Midbrain (tissue), 1 donor: ENCODE data around the gene NFKB1.
"Not testable (repeated sequence)": the region's sequence is repeated elsewhere in the genome, so short reads cannot be mapped to it uniquely, and the experiment has no call there.

Experiments
- DNase-seq: peaks from one replicate; lab custom pipeline; 2025; lab: John Stamatoyannopoulos, UW

NFKB1 gene

DNA sequence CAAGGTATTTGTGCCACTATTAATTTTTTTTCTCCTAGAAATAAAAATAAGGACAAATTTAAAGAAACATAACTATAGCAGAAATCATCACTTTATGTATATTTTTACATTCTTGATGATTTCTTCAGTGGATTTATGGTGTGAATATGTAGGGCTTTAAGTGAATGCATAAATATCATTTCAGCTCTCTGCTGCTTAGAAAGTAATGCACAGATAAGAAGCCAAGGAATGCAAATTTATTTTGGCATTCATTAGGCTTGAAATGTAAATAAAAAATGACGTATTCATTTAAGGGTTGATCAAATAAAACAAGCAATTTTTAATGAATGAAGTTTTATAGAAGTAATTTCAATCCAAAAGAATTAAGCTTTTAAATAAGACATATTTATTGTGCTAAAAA, 66.3 kb downstream of the NFKB1 start:
- DNase-seq: no peak

DNA sequence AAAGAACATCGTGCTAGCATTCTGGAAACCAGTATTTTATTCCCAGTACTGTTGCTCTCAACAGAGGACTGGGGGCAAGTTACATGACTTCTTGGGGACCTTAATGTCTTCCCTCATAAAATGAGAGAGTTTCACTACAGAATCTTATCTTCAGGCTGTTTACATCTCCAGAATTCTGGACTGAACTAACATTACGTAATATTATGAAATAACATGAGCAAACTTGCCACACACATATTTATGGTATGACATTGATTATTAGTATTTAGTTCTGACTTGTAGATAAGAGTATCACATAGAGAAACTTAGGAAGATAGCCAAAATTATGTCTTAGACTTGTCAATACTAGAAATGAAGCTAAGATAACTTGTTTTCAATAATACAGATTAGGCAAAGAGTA, 68.0 kb downstream of the NFKB1 start:
- no peak for DNase-seq

DNA sequence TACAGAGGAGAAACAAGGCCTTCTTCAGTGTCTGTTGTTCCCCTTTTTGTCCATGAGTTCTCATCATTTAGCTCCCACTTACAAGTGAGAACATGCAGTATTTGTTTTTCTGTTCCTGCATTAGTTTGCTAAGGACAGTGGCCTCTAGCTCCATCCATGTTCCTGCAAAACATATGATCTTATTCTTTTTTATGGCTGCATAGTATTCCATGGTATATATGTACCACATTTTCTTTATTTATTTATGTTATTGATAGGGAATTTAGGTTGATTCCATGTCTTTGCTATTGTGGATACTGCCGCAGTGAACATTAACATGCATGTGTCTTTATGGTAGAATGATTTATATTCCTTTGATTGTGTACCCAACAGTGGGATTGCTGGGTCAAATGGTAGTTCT, 69.1 kb downstream of the NFKB1 start:
- DNase-seq: not testable (repeated sequence)

DNA sequence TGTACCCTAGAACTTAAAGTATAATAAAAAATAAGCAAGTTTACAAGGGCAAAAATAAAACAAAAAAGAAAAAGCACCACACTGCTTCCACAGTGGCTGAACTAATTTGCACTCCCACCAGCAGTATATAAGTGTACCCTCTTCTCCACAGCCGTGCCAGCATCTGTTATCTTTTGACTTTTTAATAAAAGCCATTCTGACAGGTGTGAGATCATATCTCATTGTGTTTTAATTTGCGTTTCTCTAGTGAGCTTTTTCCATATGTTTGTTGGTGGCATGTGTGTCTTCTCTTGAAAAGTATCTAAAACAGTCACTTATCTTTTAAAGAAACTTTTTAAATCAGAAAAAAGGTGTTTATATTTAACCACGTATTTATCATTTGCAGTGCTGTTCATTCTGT, 71.3 kb downstream of the NFKB1 start:
- no peak for DNase-seq

DNA sequence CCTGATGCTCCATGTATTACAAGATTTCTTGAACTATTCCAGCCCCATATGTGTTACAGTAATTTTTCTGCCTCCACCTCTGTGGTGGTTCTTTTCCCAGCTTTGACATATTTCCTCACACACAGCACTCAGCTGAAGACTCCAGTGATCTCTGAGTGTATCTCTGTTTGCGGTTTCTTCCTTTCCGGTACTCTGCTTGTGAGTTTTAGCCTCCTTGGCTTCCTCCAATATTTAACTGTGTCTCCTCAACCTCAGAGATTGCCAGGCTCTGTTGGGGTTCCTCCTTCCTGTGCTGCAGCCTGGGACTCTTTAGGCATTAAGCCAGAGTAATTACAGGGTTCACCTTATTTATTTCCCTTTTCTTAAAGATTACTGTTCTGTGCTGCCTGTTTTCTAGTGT, 73.2 kb downstream of the NFKB1 start:
- DNase-seq: no peak

DNA sequence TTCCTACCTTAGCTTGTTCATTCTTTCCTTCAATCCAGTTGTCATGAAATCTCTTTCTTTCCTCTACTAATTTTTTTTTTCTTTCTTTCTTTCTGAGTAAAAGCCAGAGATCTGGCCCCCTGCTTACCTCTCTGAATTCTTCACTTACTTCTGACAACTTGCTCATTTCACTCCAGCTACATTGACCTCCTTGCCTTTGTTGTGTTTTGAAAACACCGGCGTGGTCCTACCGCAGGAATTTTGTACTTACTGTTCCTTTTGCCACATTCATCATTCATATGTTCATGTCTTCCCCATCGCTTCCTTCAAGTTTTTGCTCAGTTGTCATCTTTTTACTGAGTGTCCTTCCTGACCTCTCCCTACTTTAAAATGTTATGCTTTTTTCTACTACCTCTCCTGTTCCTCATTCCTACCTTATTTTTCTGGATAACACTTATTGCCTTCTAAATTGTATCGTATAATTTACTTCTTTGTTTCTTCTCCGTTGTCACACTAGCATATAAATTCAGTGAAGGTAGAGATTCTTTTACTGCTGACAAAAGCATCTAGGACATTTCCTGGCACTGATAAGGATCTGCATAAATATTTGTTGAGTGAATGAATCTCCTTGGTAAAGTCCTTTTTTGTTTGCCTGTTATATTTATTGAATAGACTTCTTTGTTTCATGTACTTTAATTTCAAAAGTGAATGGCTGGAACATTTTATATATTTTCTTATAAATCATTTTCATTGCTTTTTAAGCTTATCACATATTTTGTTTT, 74.4 kb downstream of the NFKB1 start:
- DNase-seq: no peak

DNA sequence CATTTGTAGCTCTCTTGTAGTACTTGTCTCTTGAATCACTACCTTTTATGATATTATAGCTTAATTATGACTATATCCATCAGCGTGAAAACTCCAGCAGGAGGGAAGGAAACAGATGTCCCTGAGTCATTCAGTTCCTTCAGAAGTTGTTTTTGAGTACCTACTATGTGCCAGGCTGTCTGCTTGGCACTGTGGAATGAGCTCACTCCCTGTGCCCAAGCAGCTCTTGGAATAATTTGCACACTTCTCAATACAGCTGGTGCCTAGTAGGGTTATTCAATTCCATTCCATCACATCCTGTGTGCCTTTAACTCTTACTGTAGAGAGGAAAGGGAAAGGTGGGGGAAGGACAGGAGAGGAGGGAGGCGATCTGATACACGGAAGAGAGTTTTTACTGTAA, 77.1 kb downstream of the NFKB1 start:
- no peak for DNase-seq

DNA sequence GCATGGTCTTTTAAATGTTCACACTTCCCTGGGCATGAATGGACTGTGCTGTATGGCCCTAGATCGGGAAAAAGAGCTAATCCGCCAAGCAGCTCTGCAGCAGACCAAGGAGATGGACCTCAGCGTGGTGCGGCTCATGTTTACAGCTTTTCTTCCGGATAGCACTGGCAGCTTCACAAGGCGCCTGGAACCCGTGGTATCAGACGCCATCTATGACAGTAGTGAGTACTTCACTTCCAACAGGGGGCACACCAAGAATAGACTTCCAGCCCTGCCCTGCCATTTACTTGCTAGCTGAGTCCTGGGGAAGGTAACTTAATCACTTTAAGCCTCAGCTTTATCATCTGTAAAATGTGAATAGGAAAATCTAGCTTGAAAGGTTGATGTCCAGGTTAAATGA, 77.7 kb downstream of the NFKB1 start:
- DNase-seq: no peak

DNA sequence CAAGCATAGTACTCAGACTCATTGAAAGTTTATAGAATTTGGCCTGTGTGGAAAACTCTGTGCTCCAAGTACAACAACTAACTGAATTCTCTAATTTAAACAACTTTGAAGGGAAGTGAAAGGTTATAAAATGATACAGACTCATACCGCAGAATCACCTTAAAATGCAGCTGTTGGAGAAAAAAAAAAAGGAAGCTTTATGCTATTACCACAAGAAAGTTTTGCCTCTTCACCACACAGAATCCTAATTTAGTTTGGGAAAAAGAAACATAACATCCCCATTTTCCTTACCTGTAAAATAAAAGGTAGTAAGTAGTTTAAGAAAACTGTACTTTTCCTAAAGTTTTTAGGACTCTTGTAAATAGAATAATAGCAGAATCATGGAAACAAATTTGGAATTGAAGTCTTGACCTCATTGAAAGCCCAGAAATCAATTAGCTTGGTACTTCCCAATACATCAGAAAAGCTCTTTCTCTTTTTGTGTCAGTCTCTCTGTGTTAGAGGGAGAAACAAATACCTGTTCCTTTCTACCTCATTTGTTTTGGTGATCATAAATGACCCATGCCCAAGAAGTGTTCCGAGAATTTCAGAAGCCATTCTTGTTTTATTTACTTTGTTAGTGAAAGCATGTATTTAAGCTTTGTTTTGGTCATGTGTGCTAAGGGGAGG, 78.8 kb downstream of the NFKB1 start:
- DNase-seq: no peak

DNA sequence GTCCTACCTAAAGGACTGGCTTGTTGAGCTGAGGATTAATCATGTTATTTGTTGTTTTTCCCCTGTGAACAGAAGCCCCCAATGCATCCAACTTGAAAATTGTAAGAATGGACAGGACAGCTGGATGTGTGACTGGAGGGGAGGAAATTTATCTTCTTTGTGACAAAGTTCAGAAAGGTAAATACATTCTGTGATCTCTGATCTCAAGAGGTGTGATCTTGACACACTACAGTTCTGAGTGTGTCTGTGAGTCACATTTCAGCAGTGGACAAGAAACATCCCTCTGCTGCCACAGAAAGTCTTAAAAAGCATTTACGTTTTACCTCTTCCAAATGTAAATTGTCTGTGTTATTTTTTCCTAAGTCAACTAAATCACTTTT, 79.3 kb downstream of the NFKB1 start:
- DNase-seq: no peak

DNA sequence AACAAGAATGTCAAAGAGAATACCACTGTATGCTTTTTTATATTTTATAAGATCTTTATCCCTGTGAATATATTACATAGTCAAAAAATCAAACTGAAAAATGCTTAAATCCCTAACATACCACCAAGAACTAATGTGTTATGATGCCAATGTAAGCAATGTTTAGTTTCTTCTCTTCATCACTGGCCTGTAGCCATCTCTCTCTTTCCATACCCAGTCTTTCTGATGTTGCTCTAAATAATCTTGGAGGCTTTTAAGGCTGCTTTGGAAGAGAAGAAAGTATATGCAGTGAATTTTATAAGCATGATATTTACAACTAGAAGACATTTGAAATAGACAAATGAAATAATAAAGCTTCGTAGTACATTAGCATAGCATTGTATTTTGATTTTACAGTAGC, 82.9 kb downstream of the NFKB1 start:
- DNase-seq: no peak

DNA sequence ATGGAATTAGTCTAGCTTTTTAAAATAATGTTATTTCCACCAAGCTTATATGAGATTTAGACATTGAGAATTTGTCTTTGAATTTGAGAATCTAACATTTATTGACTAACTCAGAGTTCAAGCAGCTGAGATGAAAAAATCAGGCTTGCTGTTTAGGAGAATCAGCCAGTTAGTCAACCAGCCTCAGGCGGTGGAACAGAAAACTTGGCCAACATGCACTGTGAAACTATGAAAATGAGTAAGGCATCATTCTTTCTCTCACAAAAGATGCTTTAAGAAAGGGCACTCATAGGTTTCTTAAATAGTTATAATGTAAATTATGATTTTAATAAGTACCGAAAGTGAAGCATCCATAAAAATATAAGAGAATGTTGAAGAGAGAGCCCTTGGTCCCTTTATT, 84.2 kb downstream of the NFKB1 start:
- no peak for DNase-seq

DNA sequence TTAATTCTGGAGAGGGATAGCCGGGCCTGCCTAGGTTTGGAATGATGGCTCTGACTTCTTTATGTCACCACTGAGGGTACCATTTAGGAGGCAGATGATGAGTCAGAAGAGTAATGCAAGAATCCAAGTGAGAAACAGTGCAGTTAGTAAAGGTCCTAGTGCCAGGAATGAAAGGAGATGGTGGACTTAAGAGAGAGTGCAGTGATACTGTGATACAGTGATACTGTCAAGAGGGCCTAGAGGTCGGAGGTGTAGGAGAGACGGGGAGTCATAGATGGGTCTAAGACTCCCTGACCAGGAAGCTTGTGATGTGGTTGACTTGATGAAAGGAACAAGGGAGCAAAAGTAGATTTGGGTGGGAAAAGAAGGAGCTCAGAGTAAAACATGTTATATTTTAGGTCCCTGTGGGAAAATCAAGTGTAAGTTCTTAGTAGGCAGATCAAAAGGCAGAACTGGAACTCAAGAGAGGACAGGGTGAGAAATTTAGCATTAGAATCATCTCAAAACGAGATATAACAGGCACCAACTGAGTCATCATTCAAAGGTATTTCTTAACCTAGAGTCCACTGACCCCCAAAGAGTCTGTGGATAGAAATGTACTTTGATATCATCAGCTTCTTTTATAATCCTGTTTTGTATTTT, 85.0 kb downstream of the NFKB1 start:
- DNase-seq: no peak

DNA sequence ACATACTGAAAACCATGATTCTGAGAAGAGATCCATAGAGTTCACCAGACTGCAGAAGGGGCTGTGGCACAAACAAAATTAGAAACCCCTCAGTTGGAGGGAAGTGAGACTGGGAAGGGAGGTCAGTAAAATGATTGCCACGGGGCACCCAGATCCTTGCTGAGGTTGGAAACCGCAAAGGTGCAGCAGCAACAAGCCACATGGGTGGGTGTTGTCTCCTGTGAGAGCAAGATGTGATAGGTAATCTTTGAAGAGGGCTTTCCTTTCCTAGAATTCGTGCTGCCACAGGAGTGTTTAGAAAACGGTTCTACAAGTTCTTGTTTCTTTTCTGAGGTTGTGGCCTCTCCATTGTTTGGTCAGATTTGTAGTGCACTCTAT, 85.5 kb downstream of the NFKB1 start:
- DNase-seq: no peak

DNA sequence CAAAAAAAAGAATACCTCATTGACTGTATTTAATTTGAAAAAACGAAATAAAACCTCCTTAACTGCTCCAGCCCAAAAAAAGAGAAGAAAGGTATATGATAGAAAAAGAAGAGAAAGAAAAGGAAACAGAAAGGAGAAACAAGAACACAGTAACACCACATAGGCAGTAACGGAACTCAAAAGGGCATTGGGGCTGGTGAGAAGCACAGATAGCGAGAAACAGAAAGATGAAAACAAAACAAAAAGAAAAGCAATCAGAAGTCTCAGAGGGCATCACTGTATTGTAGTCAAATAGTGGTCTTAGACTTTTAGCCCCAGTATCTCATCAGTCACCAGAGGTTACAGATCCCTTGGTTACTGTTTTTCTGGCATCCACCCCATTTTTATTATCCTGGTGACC, 88.6 kb downstream of the NFKB1 start:
- DNase-seq: no peak

DNA sequence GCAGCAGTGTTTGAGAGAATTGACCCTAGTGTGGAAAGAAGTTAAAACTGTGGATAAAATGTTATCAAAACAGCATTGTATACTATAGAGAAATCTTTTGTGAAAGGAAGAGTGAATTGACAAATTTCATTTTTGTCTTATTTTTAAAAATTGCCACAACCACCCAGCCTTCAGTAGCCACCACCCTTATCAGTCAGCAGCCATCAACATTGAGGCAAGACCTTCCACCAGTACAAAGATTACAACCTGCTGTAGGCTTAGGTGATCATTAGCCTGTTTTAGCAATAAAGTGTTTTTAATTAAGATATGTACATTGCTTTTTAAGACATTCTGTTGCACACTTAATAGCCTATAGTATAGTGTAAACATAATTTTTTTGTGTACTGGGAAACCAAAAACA, 91.1 kb downstream of the NFKB1 start:
- no peak for DNase-seq

DNA sequence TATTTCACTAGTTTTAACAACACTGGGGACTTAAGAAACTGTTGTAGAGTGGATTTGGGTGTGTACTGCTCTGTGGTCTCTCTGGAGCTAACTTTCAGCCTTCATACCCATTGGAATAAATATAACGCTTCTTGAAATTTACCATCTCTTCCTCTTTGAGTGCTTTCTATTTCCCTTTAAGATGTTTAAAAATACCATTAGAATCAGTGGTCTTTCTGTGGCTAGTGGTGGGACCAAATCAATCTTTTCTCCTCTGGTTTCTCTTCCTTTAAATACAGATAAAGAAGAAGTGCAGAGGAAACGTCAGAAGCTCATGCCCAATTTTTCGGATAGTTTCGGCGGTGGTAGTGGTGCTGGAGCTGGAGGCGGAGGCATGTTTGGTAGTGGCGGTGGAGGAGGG, 92.0 kb downstream of the NFKB1 start:
- no peak for DNase-seq

DNA sequence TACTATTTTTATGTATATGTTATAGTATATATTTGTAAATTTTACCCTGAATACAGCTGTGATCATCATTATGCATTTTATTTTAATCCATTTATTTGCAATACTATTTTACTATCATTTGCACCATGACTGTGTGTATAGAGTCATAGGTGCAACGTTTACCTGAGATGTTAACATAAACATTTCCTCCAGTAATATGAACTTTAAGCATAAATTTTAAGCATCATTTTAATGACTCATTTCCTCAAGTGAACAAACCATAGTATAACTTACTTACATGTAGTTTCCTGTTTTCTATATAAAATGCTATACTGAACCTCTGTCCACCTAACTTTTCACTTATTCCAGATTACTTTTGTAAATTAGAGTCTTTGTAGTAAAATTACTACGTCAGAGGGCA, 92.8 kb downstream of the NFKB1 start:
- no peak for DNase-seq

DNA sequence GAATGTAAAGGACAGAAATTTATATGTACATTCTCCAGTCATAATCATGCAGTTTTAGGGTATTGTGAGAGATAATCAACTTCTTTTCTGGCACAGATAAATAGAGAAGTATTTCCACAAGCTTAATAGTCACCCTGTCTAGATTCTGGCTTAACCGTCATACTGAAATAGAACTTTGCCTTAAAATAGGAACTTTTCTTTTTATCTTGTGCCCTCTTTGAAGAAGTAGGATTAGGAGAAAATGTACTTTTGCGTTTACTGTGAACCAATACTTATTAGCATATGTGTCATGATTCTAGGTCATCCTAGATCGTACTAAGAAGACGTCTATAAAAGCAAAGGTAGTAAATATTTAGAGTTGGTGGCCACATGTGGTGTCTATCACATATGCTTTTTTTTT, 95.4 kb downstream of the NFKB1 start:
- no peak for DNase-seq

DNA sequence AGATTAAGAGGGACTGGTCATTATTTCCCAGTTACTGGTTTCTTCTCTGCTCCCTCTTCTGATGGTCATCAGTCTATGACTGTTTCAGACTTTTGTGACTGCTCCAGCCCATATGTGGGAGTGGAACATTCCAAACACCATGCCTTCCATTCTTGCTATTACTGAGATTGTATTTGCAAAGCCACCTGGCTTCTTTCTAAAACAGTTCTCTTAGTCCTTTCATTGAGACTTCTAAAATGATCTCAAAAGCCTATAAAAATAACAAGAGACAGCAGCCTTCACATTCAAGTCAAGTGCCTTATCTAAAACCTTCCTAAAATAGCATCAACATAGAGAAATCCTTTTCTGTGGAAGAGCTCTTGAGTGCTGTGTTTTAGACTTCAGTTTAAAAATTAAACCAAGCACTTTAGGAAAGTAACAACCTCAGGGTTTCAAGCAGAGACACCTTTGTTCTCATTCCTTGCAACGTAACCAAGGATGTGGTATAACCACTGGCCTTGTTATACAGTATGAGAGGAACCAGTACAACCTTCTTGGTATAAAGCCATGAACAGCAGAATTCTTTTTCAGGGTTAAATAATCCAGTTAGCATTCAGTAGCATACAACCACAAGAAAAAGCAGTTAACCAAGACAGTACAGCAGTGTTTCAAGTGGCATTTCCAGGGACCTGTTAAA, 97.1 kb downstream of the NFKB1 start:
- DNase-seq: no peak

DNA sequence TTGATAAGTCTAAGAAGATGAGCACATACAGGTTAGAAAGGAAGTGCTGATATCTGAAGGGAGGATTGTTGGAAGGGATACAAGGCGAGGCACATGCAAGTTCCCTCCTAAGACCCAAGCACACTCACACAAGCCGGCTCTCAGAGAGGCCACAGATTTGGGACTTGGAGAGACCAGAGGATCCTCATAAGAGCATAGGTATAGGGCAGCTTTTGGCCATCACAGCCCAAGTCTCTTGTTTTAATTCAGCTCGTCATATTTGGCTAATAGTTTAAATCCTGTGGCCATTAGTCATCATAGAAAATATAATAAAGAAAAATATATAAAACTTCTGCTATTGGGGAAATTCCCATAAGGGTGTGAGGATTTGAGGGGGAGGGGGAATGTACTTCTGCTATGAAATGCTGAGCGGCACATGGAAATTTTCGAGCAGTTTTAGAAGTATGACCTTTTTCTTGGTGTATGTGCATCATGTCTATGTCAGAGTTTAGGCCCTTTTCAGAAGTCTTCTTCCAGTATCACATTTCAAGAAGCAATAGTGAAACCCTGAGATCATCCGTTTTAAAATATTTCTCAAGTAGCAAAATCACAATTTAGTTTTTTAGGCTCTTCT, 97.7 kb downstream of the NFKB1 start:
- DNase-seq: no peak

DNA sequence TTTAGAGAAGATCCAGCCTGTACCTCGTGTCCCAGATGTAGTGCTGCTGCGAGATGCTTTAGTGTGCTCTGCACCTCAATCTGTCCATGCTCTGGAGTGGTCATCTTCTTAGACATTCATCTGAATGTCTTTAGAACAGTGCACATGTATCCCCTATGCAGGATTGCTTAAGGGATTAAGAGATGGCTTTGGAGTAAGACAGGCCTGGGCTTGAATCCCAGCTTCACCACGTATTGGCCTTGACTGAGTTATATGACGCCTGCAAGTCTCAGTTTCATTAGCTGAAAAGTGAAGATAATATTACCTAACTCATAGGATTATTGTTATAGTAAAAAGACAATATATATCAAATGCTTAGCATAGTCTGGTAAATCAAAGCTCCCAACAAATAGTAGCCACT, 98.3 kb downstream of the NFKB1 start:
- DNase-seq: no peak

DNA sequence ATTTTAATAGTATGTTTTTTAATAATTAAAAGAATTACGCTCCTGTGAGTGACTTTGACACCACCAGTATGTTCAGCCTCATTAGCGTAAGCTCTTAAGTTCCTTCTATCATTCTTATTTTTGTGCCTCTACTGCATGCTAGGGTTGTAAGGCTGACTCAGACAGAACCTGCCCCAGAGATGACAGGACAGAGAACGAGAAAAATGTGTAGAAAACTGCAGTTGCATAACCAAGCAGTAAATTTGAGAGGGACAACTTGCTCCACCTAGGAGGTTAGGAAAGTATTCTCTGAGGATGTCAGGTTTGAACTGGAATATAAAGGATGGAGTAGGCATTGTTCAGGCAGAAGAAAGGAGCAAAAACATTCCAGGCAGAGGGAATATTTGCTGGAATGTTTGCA, 98.7 kb downstream of the NFKB1 start:
- DNase-seq: no peak
